Cardiac fibroblast (primary cell): ENCODE measurements around the gene GFY.

ENCODE experiments used
- DNase-seq, 2 donors: peaks; one replicate each; pipeline versions ENCODE4 v3.0.0 to v3.0.0-alpha.2; 2010; ENCODE audit warnings: low read depth in 2 of 2
- H3K4me3 ChIP-seq, 2 donors: replicated peaks in 1 of 2; 1 replicate in 1 of 2; 2 replicates in 1 of 2; pipeline ENCODE4 v1.5.1; 2011; ENCODE audit warnings: low read depth in 2 of 2, low read length in 2 of 2, mild to moderate bottlenecking in 2 of 2, moderate library complexity in 1 of 2
- CTCF ChIP-seq: IDR thresholded peaks from one replicate; pipeline ENCODE4 v1.5.1; 2011; ENCODE audit warnings: low read depth, mild to moderate bottlenecking, low read length, inconsistent platforms

Gene GFY

GRCh38 chr19:49462492-49462891 is 37.3 kb downstream of the GFY start:
- DNase-seq = no peak
- no peak for TF ChIP-seq CTCF
- no peak overlapping the region for H3K4me3 ChIP-seq

GRCh38 chr19:49463960-49464740 is 39.0 kb downstream of the GFY start:
- no peak overlapping the region for H3K4me3 ChIP-seq
- DNase-seq = no peak
- no peak for TF ChIP-seq CTCF

- TF ChIP-seq CTCF = no peak
- H3K4me3 ChIP-seq = no peak overlapping the region
Observed at GRCh38 chr19:49465371-49465770, 40.2 kb downstream of the GFY start.

GRCh38 chr19:49468199-49468598 is 43.0 kb downstream of the GFY start:
- no peak for DNase-seq
- TF ChIP-seq CTCF = no peak

More at GRCh38 chr19:49465371-49465770, 40.2 kb downstream of the GFY start:
- DNase-seq = no peak

GRCh38 chr19:49468746-49469447 is 43.7 kb downstream of the GFY start:
- peak; percentile 93 to 94 for DNase-seq

More at GRCh38 chr19:49468199-49468598, 43.0 kb downstream of the GFY start:
- H3K4me3 ChIP-seq = no peak overlapping the region

More at GRCh38 chr19:49468746-49469447, 43.7 kb downstream of the GFY start:
- no peak for TF ChIP-seq CTCF
- no peak overlapping the region for H3K4me3 ChIP-seq
